ENCODE data around the gene RHOH.

RHOH gene

GRCh38 chr4:40164459-40164858 is 32.4 kb upstream of the RHOH start:
- in situ Hi-C loops (cut with MboI; ENCODE audit: low sequenced_read_pairs, unreplicated experiment): no loop called here
- TF ChIP-seq, protein P1, sequence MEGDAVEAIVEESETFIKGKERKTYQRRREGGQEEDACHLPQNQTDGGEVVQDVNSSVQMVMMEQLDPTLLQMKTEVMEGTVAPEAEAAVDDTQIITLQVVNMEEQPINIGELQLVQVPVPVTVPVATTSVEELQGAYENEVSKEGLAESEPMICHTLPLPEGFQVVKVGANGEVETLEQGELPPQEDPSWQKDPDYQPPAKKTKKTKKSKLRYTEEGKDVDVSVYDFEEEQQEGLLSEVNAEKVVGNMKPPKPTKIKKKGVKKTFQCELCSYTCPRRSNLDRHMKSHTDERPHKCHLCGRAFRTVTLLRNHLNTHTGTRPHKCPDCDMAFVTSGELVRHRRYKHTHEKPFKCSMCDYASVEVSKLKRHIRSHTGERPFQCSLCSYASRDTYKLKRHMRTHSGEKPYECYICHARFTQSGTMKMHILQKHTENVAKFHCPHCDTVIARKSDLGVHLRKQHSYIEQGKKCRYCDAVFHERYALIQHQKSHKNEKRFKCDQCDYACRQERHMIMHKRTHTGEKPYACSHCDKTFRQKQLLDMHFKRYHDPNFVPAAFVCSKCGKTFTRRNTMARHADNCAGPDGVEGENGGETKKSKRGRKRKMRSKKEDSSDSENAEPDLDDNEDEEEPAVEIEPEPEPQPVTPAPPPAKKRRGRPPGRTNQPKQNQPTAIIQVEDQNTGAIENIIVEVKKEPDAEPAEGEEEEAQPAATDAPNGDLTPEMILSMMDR (IDR thresholded peaks at IDR 0.05; ENCODE audit: borderline replicate concordance, control extremely low read depth, extremely low read depth, insufficient read depth, missing control alignments): no peak
- DNase-seq (ENCODE audit: low spot score): no peak

- DNase-seq (ENCODE audit: low spot score): no peak
- in situ Hi-C loops (cut with MboI; ENCODE audit: low sequenced_read_pairs, unreplicated experiment): no loop called here
- TF ChIP-seq, protein P1 (IDR thresholded peaks at IDR 0.05; ENCODE audit: borderline replicate concordance, control extremely low read depth, extremely low read depth, insufficient read depth, missing control alignments): no peak
These were observed 30.9 kb upstream of the RHOH start for GRCh38 chr4:40165916-40166315.

GRCh38 chr4:40168070-40168469 is 28.8 kb upstream of the RHOH start:
- DNase-seq (ENCODE audit: low spot score): no peak
- TF ChIP-seq, protein P1 (IDR thresholded peaks at IDR 0.05; ENCODE audit: borderline replicate concordance, control extremely low read depth, extremely low read depth, insufficient read depth, missing control alignments): no peak
- in situ Hi-C loops (cut with MboI; ENCODE audit: low sequenced_read_pairs, unreplicated experiment): no loop called here

GRCh38 chr4:40170588-40170987 is 26.2 kb upstream of the RHOH start:
- TF ChIP-seq, protein P1 (IDR thresholded peaks at IDR 0.05; ENCODE audit: borderline replicate concordance, control extremely low read depth, extremely low read depth, insufficient read depth, missing control alignments): no peak
- in situ Hi-C loops (cut with MboI; ENCODE audit: low sequenced_read_pairs, unreplicated experiment): no loop called here
- DNase-seq (ENCODE audit: low spot score): no peak

- in situ Hi-C loops (cut with MboI; ENCODE audit: low sequenced_read_pairs, unreplicated experiment): no loop called here
- TF ChIP-seq, protein P1 (IDR thresholded peaks at IDR 0.05; ENCODE audit: borderline replicate concordance, control extremely low read depth, extremely low read depth, insufficient read depth, missing control alignments): no peak
- DNase-seq (ENCODE audit: low spot score): peak; percentile 62
These were observed 23.4 kb upstream of the RHOH start for GRCh38 chr4:40173470-40173875.

- TF ChIP-seq, protein P1 (IDR thresholded peaks at IDR 0.05; ENCODE audit: borderline replicate concordance, control extremely low read depth, extremely low read depth, insufficient read depth, missing control alignments): no peak
- DNase-seq (ENCODE audit: low spot score): no peak
- in situ Hi-C loops (cut with MboI; ENCODE audit: low sequenced_read_pairs, unreplicated experiment): no loop called here
These were observed 20.2 kb upstream of the RHOH start for GRCh38 chr4:40176602-40177001.

GRCh38 chr4:40177591-40177990 is 19.2 kb upstream of the RHOH start:
- no peak for DNase-seq (ENCODE audit: low spot score)
- in situ Hi-C loops (cut with MboI; ENCODE audit: low sequenced_read_pairs, unreplicated experiment): no loop called here
- TF ChIP-seq, protein P1 (IDR thresholded peaks at IDR 0.05; ENCODE audit: borderline replicate concordance, control extremely low read depth, extremely low read depth, insufficient read depth, missing control alignments): no peak
